Hematopoietic multipotent progenitor cell treated with erythropoietin and hydrocortisone succinate and interleukin-3 and kit ligand, for 8 days (in vitro differentiated cells): Measurements from ENCODE around the gene CNKSR2.
"Not testable (repeated sequence)": the region's sequence is repeated elsewhere in the genome, so short reads cannot be mapped to it uniquely, and the experiment has no call there.

Experiments
- DNase-seq: peaks from one replicate; pipeline ENCODE4 v3.0.0-alpha.2; 2015

The CNKSR2 gene

GRCh38 chrX:21457718-21458117 lies 83.5 kb downstream of the CNKSR2 start:
- no peak for DNase-seq

DNA sequence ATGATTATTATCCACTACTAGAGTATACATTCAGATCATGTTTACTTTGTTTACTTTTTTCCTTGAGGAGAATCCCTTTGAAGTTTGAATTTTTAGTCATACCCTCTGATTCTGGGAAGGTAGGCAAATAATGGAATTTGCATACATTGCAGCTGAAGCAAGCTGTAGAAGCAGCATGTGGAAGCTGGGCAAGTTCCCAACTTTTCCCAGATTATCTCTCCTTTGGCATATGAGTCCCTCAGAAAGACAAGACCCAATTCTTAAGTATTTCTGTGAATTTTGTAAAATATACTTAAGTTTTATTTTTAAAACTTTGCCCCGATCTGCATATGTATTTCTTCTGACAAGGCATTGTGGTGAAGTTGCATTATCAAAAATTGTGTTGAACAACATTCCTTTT lies 94.9 kb downstream of the CNKSR2 start:
- DNase-seq: no peak

DNA sequence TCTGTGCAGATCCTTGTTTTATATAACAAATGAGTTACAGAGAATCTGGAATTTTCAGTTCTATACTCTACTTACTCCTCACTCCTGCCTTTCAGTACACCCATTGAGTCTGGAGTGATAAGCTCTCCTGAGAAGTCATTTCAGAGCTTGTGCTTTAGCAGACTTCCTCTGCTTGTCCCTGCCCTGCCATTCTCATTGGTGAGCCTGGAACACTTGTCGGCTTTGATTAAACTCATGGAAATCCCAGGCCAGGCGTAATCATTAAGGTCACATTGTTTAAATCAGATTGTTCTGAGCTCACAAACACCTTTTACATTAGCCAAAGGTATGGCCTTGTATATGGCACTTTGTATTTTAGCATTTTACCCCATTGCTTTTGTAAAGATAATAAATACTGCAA lies 102.7 kb downstream of the CNKSR2 start:
- no peak for DNase-seq

DNA sequence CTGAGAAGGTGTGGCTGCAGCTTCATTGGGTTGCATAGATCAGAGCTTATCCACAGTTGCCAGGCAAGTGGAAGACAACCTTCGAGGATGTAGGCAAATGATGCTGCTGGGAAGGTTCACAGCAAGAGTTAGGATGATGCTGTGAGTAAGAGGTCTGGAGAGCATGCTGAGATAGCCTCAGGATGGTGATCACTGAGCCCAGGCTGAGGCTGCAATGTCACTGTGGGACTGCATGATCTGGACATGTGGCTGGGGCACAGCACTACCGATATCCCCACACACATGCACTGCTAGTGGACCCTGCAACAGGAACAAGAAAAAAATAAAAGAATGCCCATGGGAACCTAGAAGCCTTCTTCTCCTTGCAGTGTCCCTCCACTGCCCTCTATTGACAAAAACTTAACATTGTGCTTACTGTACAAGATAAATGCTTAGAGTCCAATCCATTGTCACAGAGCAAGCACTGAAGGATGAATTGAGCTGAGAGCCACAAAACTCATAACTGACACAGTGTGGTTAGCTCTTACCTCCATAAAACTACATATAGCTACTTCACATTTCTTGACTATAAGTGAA lies 105.6 kb downstream of the CNKSR2 start:
- peak; percentile 43 for DNase-seq

DNA sequence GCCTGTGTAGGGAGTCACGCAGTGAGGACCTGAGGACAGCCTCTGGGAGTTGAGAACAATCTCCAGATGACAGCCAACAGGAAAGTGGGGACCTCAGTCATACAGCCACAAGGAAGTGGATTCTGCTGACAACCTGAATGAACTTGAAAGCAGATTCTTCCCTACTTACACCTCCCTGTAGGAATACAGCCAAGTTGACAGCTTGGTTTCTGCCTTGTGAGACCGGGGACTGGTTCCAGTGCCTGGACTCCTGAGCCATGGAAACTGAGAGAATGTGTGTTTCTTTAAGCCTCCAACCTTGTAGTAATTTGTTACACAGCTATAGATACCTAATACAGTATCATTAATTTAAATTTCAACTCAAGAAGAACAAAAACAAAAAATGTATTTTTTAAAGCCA lies 107.5 kb downstream of the CNKSR2 start:
- DNase-seq: no peak

- DNase-seq: not testable (repeated sequence)
Observed at GRCh38 chrX:21484051-21484450, 109.8 kb downstream of the CNKSR2 start.

DNA sequence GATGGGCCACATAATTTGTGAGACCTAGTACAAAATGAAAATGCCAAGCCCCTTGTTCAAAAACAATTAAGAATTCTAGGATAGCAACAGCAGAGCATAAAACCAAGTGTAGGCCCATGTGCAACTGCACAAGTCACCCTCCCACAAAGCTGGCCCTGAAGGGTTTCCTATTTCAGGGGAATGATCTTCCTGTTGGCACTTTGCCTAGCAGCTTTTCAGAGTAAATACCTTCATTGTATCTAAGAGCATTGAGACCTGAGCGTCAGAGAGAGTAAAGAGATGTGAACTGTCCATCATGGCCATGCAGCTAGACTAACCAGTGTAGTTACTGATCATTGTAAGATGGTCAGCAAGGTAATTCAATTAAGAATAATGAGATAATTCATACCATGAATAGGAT lies 113.6 kb downstream of the CNKSR2 start:
- no peak for DNase-seq

DNA sequence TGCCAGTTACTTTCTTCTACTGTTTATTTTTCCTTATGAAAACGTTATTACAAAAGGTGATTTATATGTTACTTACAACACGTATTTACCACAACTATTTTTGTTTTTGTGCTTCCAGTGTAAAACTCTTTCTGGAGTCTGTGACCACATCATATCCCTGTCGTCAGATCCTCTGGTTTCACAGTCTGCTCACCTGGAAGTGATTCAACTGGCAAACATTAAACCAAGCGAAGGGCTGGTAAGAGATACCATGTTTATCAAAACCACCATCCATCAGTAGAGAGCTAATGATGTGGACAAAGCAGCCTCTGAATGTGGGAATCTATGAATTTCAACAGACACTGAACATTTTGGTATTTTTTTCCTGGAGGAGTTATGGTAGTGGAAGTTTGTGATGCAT lies 116.1 kb downstream of the CNKSR2 start:
- DNase-seq: no peak

DNA sequence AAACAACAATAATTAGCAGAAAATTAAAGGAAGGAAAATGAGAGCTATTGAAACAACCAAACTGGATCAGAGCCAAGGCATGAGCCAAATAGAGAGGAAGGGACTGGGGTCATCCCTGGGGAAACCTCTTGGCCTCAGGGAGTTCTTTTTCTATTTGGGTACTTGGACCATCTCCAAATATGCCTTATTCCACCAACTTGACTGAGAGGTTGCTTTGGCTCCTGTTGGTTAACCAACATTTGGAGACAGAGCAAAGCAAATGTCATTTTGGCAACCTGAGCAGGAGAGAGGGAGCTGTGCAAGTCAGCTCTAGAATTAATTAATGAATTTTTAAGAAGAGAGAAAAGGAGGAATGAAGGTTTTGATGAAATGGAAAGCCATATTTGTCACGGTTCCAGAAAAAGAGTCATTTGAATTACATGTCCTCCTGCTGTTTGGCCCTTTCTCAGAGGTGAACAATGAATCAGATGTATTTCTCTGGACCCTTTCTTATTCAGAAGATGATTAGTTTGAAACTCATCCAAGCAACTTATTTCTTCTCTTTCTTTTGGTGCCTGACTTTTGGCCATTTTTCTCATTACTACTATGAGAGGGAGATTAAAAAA lies 119.1 kb downstream of the CNKSR2 start:
- DNase-seq: no peak

DNA sequence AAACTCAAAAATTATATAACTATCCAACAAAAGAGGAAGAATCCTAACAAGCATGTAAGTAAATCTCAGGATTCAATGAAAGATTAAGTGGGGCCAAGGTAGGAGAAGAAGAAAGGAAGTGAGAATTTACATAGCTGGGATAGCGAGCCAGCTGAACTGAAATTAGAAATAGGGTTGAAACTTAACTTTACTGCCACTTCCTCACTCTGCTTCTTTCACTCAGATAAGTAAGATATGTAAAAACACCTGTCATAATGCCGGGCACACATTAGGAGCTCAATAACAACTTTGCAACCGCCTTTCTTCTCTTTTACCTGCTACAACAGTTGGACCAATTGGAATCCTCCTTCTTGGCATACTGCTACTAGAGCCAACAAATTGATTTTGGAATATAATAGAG lies 129.4 kb downstream of the CNKSR2 start:
- no peak for DNase-seq

GRCh38 chrX:21509912-21510311 lies 135.7 kb downstream of the CNKSR2 start:
- DNase-seq: no peak

- no peak for DNase-seq
Observed at GRCh38 chrX:21524008-21524407, 149.8 kb downstream of the CNKSR2 start.

- DNase-seq: no peak
Observed at GRCh38 chrX:21528076-21528475, 153.9 kb downstream of the CNKSR2 start.

DNA sequence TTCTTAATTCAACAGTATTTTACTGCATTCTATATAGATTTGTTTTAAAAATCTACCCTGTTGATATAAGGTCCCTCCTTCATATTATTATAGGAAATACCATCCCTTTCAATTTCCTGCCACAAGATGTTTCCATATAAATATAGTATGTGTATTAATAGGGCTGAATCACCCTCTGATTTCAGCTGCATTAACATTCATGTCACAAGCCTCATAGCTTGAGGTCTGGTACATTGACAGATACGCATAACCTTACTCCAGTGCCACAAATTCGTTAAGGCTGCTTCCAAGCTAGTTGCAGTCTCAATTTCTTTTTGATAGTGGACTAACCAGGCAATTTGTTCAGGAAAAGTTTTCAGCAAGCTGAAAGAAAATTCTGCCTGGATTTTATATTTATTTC lies 155.6 kb downstream of the CNKSR2 start:
- DNase-seq: no peak

- DNase-seq: not testable (repeated sequence)
Observed at GRCh38 chrX:21544642-21545041, 170.4 kb downstream of the CNKSR2 start.

DNA sequence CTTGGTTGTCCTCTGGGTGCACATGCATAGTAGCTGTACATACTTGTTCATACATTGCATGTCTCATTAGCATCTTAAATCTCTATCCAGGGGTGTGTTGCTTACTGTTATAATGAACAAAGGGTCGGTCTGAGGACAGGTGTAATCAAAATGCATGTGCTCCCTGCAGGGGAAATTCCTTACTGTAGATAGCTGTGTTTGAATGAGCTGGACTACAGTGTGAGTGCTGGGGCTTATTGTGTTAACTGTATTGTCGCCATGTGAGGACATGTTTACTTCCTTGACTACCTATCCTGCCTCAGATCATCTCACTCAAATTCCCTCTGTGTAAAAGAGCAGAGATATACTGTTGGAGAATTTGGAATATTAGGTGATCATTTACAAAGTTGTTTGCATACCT lies 185.2 kb downstream of the CNKSR2 start:
- DNase-seq: no peak

DNA sequence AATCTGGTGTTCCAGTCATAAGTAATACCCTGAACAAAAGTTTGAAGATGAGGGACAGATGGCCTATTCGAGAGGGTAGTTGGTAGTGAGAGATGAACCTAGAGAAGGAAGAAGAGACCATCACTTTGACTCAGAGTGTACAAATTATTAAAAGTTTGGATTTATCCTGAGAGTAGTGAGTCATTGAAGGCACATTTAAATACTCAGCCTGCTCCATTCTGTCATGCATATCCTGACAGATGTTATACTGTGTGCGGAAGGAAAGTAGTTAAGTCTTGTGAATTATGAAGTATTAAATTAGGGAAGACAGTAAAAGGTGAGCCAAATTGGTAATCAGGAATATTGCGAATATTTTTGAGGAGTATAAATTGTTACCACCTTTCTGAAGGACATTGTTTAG lies 190.8 kb downstream of the CNKSR2 start:
- no peak for DNase-seq

GRCh38 chrX:21574793-21575192 lies 200.6 kb downstream of the CNKSR2 start:
- no peak for DNase-seq

- no peak for DNase-seq
Observed at GRCh38 chrX:21581479-21581878, 207.3 kb downstream of the CNKSR2 start.

DNA sequence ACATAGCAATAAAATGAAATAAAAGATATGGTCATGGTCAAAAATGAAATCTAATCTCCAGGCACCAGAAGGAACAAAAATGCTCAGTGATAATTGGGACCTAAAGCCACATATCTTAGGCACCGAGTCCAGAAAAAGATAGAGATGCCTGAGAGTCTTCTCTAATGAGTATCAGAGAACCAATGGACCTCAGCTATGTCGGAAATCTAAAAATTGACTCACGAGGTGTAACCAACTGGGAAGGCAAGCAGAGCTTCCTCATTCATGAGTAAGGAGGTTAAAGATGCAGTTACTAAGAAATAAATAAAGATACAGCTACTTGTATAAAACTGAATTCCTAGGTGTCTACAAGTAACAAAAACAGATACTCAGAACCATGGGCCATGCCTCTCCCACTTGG lies 211.8 kb downstream of the CNKSR2 start:
- DNase-seq: no peak

- no peak for DNase-seq
Observed at GRCh38 chrX:21590012-21590776, 216.0 kb downstream of the CNKSR2 start.

- DNase-seq: no peak
Observed at GRCh38 chrX:21606002-21606401, 231.8 kb downstream of the CNKSR2 start.

DNA sequence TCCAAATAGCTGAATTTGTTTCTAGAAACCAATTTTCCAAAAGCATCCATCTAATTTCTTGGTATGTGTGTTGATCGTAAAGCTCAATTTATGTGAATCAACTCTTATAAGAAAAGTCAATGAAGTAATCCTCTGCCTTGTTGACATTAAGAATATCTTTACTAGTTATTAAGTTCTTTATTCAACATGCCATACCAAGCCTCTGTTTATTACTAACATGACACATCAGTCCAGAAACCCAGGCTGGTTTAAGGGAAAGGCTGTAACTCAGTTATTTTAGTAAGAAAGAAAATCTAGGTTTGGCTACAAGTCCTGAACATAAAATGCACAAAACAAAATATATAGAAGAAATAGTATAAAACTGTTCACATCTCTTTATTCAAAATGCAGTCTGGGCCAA lies 235.9 kb downstream of the CNKSR2 start:
- DNase-seq: no peak

DNA sequence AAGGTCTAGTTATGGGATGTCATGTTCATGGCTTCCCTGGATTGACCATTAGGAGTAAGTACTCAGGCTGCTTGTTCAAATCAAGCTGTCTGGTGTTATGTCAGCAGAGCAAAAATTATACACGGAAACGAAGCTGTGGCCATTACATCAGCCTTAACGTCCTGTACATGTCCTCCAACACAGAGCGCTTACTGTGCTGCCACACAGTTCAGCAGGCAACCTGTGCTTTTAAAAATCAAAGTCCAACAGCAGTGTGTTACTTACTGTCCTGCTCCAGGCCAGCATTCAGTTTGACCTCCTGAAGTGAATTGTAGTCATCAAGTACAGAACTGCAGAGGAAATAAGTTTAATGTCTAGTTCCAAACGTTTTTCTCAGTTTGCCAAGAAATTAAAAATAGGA lies 237.9 kb downstream of the CNKSR2 start:
- DNase-seq: no peak

DNA sequence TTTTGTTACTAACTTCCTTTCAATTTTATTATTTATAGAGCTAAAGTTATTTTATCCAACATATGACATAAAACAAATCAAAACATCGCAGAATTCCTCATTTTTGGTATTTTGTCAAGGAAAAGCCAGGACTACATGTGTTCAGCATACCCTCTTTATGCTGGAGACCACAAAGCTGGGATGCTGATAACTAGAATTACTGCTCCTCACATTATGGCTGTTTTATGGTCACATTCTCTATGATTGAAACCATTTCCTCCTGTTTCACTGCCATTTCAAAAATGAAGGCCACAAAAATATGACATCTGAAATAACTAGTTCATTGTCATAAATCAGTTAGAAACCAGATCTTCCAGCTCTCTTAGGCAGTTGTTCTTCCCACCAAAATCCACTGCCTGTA lies 242.2 kb downstream of the CNKSR2 start:
- DNase-seq: no peak
